CD14-positive monocyte (primary cell): ENCODE measurements around the gene KIF13A. TPM values are rescaled to one million over a fixed set of nuclear protein-coding genes. Genes with fewer than 3 reads are reported as not detected.

Experiments
- DNase-seq, 3 donors: peaks; one replicate each; pipeline ENCODE4 v3.0.0-alpha.2; 2011 to 2022
- H2AFZ ChIP-seq: 2 replicates; pipeline ENCODE4 v1.6.0; 2012; ENCODE audit warnings: mild to moderate bottlenecking, low read depth, low read length, inconsistent platforms; ENCODE audit not compliant: insufficient read depth, poor library complexity, severe bottlenecking
- H3K27ac ChIP-seq, 2 donors: 1 replicate in 1 of 2; 2 replicates in 1 of 2; pipeline ENCODE4 v1.5.1; 2012 to 2013; ENCODE audit warnings: low read length in 2 of 2, control low read depth in 1 of 2, inconsistent platforms in 1 of 2, low read depth in 1 of 2, mild to moderate bottlenecking in 1 of 2
- H3K27me3 ChIP-seq, 2 donors: one replicate each; pipeline versions ENCODE4 v1.6.0 to v1.6.1; 2011 to 2013; ENCODE audit warnings: low read length in 2 of 2; ENCODE audit not compliant: control insufficient read depth in 2 of 2, insufficient read depth in 2 of 2
- H3K36me3 ChIP-seq, 2 donors: replicated peaks in 1 of 2; 1 replicate in 1 of 2; 2 replicates in 1 of 2; pipeline versions ENCODE4 v1.5.1 to v1.6.1; 2012 to 2013; ENCODE audit warnings: low read length in 2 of 2, control low read depth in 1 of 2, inconsistent platforms in 1 of 2, mild to moderate bottlenecking in 1 of 2; ENCODE audit not compliant: insufficient read depth in 2 of 2, control insufficient read depth in 1 of 2
- H3K4me1 ChIP-seq, 2 donors: 1 replicate in 1 of 2; 2 replicates in 1 of 2; pipeline versions ENCODE4 v1.5.1 to v1.6.1; 2012 to 2013; ENCODE audit warnings: low read length in 2 of 2, control low read depth in 1 of 2, inconsistent platforms in 1 of 2, mild to moderate bottlenecking in 1 of 2, moderate library complexity in 1 of 2; ENCODE audit not compliant: insufficient read depth in 2 of 2, control insufficient read depth in 1 of 2
- H3K4me2 ChIP-seq: replicated peaks from 2 replicates; pipeline ENCODE3; 2012; ENCODE audit warnings: low read length, moderate library complexity, mild to moderate bottlenecking; ENCODE audit not compliant: poor library complexity, severe bottlenecking; ENCODE audit errors: extremely low read depth
- H3K4me3 ChIP-seq, 3 experiments: fragments of 200-600 bp in 1 of 3; sonication (generic) in 1 of 3; replicated peaks in 1 of 3; 1 replicate in 2 of 3; 2 replicates in 1 of 3; pipeline ENCODE4 v1.5.1; 2011 to 2013; ENCODE audit warnings: low read length in 3 of 3, mild to moderate bottlenecking in 3 of 3, control low read depth in 2 of 3, low read depth in 2 of 3, inconsistent platforms in 1 of 3, moderate library complexity in 1 of 3
- H3K79me2 ChIP-seq: 2 replicates; pipeline ENCODE4 v1.6.0; 2012; ENCODE audit warnings: mild to moderate bottlenecking, control low read depth, inconsistent platforms, low read length, moderate library complexity; ENCODE audit not compliant: insufficient read depth
- H3K9ac ChIP-seq: 2 replicates; pipeline ENCODE4 v1.6.0; 2017; ENCODE audit warnings: low read length, mild to moderate bottlenecking; ENCODE audit not compliant: insufficient read depth, poor library complexity, severe bottlenecking
- H3K9me3 ChIP-seq, 2 donors: replicated peaks in 1 of 2; 1 replicate in 1 of 2; 2 replicates in 1 of 2; pipeline versions ENCODE4 v1.5.1 to v1.6.1; 2012 to 2013; ENCODE audit warnings: low read length in 2 of 2, control low read depth in 1 of 2; ENCODE audit not compliant: control insufficient read depth in 1 of 2, insufficient read depth in 1 of 2
- H4K20me1 ChIP-seq: 2 replicates; pipeline ENCODE4 v1.6.0; 2012; ENCODE audit warnings: mild to moderate bottlenecking, low read length, control low read depth, moderate library complexity; ENCODE audit not compliant: insufficient read depth
- H3K27ac Mint-ChIP-seq, 7 donors: one replicate each; pipeline ENCODE4 v1.8.0; 2020; ENCODE audit warnings: mild to moderate bottlenecking in 7 of 7, mixed read lengths in 7 of 7, moderate library complexity in 6 of 7, inconsistent platforms in 2 of 7
- H3K27me3 Mint-ChIP-seq, 3 donors: one replicate each; pipeline ENCODE4 v1.8.0; 2021 to 2022; ENCODE audit warnings: low read depth in 3 of 3, mild to moderate bottlenecking in 3 of 3, mixed read lengths in 3 of 3, moderate library complexity in 3 of 3, inconsistent platforms in 1 of 3
- H3K36me3 Mint-ChIP-seq, 2 donors: one replicate each; pipeline ENCODE4 v1.8.0; 2020; ENCODE audit warnings: mixed read lengths in 2 of 2, inconsistent platforms in 1 of 2, mild to moderate bottlenecking in 1 of 2
- H3K4me1 Mint-ChIP-seq: one replicate; pipeline ENCODE4 v1.8.0; 2020; ENCODE audit warnings: mild to moderate bottlenecking, mixed read lengths
- H3K4me3 Mint-ChIP-seq, 2 donors: one replicate each; pipeline ENCODE4 v1.8.0; 2020; ENCODE audit warnings: mild to moderate bottlenecking in 2 of 2, mixed read lengths in 2 of 2, moderate library complexity in 1 of 2
- H3K9me3 Mint-ChIP-seq, 7 donors: one replicate each; pipeline ENCODE4 v1.8.0; 2020 to 2022; ENCODE audit warnings: mixed read lengths in 7 of 7, mild to moderate bottlenecking in 6 of 7, moderate library complexity in 6 of 7, inconsistent platforms in 2 of 7
- CTCF ChIP-seq: fragments of 200-600 bp; IDR thresholded peaks from one replicate; pipeline ENCODE4 v1.8.0; 2022; ENCODE audit warnings: antibody characterized with exemption, mild to moderate bottlenecking
- WGBS: methylation state at CpG from one replicate; pipeline ENCODE4 v1.1.5; 2013; ENCODE audit warnings: missing lambda C conversion rate; ENCODE audit not compliant: insufficient coverage; 5-methylcytosine and 5-hydroxymethylcytosine counted together
- intact Hi-C, 2 donors: fragments of 100-400 bp; cut with micrococcal nuclease; formaldehyde crosslinking; loops; one replicate each; pipeline versions ENCODE4 v1.15.0 to v1.15.1; 2023
- polyA plus RNA-seq, 3 donors: library from polyadenylated mRNA; depleted of rRNA in 1 of 3; unstranded in 2 of 3; stranded (reverse) in 1 of 3; fragments of 300-500 nt in 2 of 3; fragments of >200 nt in 1 of 3; fragmentation: Illumina TruSeq in 2 of 3; gene quantifications; 1 replicate in 2 of 3; 2 replicates in 1 of 3; pipeline ENCODE4 v1.2.3, GENCODE V29; 2012 to 2021

The KIF13A gene
- polyA plus RNA-seq, 3 donors: 2.9 to 28.4 (median 6.0) TPM

- DNase-seq: no peak
- no peaks in the 10 kb centered on the region for H3K4me1 ChIP-seq
- no peak overlapping the region for H3K4me3 ChIP-seq
- H3K9me3 ChIP-seq: peaks cover 0 to 5% of the 10 kb centered on the region in 2 donors
- no peaks in the 10 kb centered on the region for H3K79me2 ChIP-seq
- WGBS: 100% methylated on average over 2 of the region's 5 CpGs
- H3K9ac ChIP-seq: no peak overlapping the region
- H3K36me3 Mint-ChIP-seq: no peaks in the 10 kb centered on the region
- no peak for TF ChIP-seq CTCF
- no peaks in the 10 kb centered on the region for H4K20me1 ChIP-seq
- peaks cover 3 to 10% (median 7%) of the 10 kb centered on the region in 7 donors for H3K9me3 Mint-ChIP-seq
- H3K4me2 ChIP-seq: no peak overlapping the region
- H3K4me1 Mint-ChIP-seq: no peaks in the 10 kb centered on the region
- H3K27ac Mint-ChIP-seq: no peak overlapping the region
- no peak overlapping the region for H2AFZ ChIP-seq
- no peaks in the 10 kb centered on the region for H3K36me3 ChIP-seq
- intact Hi-C loops: no loop called here
- H3K4me3 Mint-ChIP-seq: no peak overlapping the region
- no peak overlapping the region for H3K27ac ChIP-seq
- peaks cover 0 to 8% (median 6%) of the 10 kb centered on the region in 3 donors for H3K27me3 Mint-ChIP-seq
- H3K27me3 ChIP-seq: peaks cover 0 to 3% of the 10 kb centered on the region in 2 donors
Observed at GRCh38 chr6:18024876-18025275, 37.4 kb upstream of the KIF13A start.

GRCh38 chr6:18023891-18024290 is 36.5 kb upstream of the KIF13A start:
- no peaks in the 10 kb centered on the region for H3K4me1 ChIP-seq
- H3K9me3 ChIP-seq: peaks cover 6 to 10% of the 10 kb centered on the region in 2 donors
- no peaks in the 10 kb centered on the region for H3K36me3 Mint-ChIP-seq
- intact Hi-C loops: no loop called here
- no peak for DNase-seq
- H3K4me2 ChIP-seq: no peak overlapping the region
- H3K4me3 Mint-ChIP-seq: no peak overlapping the region
- H3K4me1 Mint-ChIP-seq: no peaks in the 10 kb centered on the region
- no peak overlapping the region for H3K27ac Mint-ChIP-seq
- H3K27ac ChIP-seq: no peak overlapping the region
- WGBS: 100% methylated on average over 2 of the region's 4 CpGs
- TF ChIP-seq CTCF: no peak
- H3K79me2 ChIP-seq: no peaks in the 10 kb centered on the region
- no peak overlapping the region for H2AFZ ChIP-seq
- H4K20me1 ChIP-seq: no peaks in the 10 kb centered on the region
- peaks cover 0 to 16% (median 13%) of the 10 kb centered on the region in 3 donors for H3K27me3 Mint-ChIP-seq
- H3K9ac ChIP-seq: no peak overlapping the region
- no peaks in the 10 kb centered on the region for H3K36me3 ChIP-seq
- peaks cover 0 to 8% of the 10 kb centered on the region in 2 donors for H3K27me3 ChIP-seq
- H3K9me3 Mint-ChIP-seq: peaks cover 5 to 17% (median 13%) of the 10 kb centered on the region in 7 donors
- no peak overlapping the region for H3K4me3 ChIP-seq
